ENCODE measurements around the gene ZNF580.
A peak's percentile ranks its signal among the peaks of the same experiment; 100 is the strongest.

The ZNF580 gene

GRCh38 chr19:55623130-55623529 lies 17.7 kb upstream of the ZNF580 start:
- no peak for DNase-seq (ENCODE audit: low read depth)

DNA sequence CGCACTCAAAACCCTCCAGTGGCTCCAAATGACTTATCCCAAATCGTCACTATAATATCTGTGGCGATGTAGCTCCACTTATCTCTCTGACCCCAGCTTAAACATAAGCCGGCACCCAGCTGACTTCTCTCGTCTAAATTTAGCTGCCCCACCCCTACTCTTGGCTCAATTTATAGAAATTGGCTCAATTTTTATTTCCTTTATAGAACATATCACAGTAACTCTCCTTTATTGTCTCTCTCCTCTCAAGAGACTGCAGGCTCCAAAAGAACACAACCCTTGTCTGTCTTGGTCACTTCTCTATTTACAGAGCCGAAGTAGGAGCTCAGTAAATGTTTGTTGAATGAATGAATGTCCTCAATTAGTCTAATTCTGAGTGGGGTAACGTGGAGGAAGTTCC lies 17.2 kb upstream of the ZNF580 start:
- DNase-seq (ENCODE audit: low read depth): no peak

DNA sequence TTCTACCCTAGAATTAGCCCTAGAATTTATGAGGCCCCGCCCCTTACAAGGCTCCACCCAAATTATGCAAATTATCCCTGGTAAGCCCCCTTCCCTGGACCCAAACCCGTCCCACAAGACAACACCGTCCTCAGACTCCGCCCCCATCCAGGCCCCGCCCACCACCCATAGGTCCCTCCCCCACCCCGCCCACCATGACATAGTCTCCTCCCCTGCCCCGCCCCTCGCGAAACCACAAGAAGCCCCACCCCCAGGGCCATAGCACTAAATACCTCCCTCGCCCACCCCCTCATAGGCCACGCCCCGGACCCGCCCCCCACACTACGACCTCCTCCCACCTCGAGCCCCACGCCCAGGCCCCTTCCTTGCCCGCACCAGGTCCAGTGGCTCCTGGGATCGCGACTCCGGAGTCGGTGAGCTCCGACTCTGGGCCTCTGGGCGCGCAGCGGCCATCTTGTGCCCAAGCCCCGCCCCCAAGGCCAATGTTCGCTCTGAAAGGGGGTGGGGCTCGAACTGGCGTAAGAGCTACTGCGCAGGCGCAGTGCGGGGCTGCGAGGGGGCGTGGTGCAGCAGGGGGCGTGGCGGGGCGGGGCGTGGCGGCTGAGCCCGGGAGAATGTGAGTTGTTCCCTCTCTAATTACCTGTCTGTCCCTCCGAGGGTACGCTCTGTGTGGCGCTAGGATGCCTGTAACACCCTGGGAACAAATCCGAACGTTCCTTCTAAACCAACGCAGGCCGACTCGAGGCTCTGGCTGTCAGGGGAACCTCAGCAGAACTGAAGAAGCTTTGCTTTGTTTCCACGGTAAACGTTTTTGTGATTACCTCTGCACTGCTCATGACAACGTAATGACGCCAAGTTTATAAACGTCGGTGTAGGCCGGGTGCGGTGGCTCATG lies 16.4 kb upstream of the ZNF580 start, which contains the start of gene ZNF784:
TSS of gene ZNF784 (minus strand) at position 458 of the 895 bp plus-strand sequence. CDS start at position 453, 5 bp downstream.
- peak; percentile 91 for DNase-seq (ENCODE audit: low read depth)

- DNase-seq (ENCODE audit: low read depth): no peak
Measured at GRCh38 chr19:55625004-55625326, 15.8 kb upstream of the ZNF580 start.

DNA sequence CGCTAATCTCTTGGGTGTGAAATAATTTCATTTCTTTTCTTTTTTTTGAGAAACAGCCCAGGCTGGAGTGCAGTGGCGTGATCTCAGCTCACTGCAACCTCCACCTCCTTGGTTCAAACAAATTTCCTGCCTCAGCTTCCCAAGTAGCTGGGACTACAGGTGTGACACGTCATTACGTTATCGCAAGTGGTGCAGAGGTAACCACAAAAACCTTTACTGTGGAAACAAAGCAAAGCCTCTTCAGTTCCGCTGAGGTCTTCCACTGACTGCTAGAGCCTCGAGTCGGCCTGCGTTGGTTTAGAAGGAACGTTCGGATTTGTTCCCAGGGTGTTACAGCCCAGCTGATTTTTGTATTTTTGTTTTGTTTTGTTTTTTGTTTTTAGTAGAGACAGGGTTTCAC lies 14.5 kb upstream of the ZNF580 start:
- peak; percentile 33 for DNase-seq (ENCODE audit: low read depth)

- peak; percentile 69 for DNase-seq (ENCODE audit: low read depth)
Measured at GRCh38 chr19:55632463-55632834, 8.4 kb upstream of the ZNF580 start.

DNA sequence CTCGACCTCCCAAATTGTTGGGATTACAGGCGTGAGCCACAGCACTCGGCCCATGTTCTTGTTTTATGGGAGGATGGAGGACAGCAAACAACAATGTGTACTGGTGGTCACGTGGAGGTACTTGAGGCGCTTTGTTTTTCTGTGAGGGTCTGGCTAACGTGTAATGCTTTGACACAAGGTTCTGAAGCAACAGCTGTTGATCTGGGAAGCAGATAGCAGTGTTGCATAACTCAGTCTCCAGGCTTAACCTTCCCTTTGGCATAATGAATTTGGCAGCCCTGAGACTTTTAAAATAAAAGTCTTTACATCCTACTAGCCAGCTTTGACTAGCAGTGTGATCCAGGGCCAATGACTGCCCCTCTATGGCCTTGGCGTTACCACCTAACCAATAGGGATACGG lies 6.9 kb upstream of the ZNF580 start:
- no peak for DNase-seq (ENCODE audit: low read depth)

DNA sequence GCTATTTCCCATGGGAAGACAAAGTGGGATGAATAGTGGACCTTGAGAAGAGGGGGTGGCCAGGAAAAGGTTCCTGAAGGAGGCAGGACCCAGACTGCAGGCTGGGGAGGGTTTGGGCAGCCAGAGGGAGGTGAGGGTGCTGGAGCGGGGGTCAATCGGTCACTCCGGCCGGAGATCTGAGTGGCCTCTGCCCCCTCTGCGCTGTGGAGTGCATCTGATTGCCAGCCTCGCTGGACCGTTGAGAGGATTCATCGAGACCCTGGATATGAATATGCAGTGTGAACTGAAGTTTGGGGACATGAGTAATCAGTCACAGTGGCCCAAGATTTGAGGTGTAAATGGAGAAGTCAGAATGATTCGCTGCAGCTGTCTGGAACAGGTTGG lies 5.5 kb upstream of the ZNF580 start:
- no peak for DNase-seq (ENCODE audit: low read depth)

GRCh38 chr19:55635856-55636440 lies 4.9 kb upstream of the ZNF580 start:
- DNase-seq (ENCODE audit: low read depth): no peak

- DNase-seq (ENCODE audit: low read depth): no peak
Measured at GRCh38 chr19:55636723-55637122, 4.1 kb upstream of the ZNF580 start.

DNA sequence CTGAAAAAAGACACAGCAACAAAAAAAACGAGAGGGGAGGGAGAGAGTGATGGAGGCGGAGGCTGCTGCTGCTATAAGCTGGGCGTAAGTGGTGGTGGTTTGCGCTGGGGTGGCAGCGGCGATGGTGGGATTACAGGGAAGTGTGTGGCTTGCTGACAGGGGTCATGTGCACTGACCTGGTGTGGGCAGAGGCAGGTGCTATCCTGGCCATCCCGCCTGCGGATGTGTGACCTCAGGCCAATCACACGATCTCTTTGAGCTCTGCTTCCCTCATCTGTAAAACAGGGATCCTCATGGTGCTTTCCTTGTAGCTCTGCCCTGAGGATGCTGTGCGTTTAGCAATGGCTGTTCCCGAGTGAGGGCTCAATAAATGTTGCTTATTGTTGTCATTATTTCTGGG lies 3.3 kb upstream of the ZNF580 start:
- DNase-seq (ENCODE audit: low read depth): no peak

- no peak for DNase-seq (ENCODE audit: low read depth)
Measured at GRCh38 chr19:55638864-55639359, 1.9 kb upstream of the ZNF580 start.

DNA sequence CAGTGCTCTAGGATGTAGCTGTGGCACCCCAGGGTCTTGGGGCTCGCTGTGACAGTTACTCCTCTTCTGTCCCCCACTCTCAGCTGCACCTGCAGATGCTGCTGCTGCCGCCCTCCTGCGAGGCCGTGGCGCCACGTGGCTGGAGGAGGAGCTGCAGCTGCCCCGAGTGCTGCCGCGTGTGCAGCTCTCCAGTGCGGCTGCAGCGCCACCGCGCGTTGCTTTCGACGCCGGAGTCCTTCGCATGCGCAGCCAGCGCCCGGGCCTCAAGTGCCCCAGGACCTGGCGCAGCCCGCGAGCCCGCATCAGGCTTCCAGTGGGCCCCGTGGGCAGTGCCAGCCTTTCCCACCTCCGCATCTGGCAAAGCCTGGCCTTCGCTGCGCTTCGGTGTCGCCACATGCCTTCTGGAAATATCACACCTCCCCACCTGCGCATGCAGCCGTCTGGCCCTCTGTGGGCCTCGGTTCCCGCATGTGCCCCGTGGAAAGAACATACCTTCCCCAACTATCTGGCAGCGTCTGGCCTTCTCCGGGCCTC lies 692 bp upstream of the ZNF580 start:
- DNase-seq (ENCODE audit: low read depth): peak; percentile 67

DNA sequence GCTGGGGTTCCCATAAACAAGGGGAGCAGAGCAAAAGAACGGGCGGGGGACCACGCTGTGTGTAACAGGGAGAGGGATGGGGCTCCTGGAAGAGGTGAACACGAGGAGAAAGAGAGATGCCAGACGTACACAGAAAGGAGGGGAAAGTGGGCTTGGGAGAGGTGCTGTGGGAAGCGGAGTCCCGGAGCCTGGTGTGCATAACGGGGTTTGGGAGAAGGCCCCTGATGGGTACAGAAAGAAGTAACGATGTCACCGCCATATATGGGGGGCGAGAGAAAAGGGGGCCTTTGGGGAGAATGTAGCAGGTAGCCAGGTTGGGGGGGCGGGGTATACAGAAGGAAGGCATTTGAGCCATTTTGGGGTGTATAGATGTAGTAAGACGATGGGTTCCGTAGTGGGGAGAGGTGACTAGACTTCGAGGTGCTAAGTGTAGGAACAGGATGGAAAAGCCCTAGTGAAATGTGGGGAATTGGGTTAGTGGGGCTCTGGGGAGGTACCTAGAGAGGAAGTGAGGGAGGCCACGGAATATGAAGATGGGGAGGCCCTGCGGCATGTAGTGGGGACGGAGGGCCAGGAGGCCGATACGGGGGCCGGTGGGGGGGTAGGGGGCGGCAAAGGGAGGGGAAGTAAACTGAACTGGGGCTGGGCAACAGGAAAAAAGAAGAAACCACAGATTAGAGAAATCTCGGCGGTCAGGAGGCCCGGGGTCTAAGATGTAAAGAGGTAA lies 787 bp downstream of the ZNF580 start:
- no peak for DNase-seq (ENCODE audit: low read depth)

GRCh38 chr19:55642153-55643002 lies 1.6 kb downstream of the ZNF580 start:
- DNase-seq (ENCODE audit: low read depth): no peak

- DNase-seq (ENCODE audit: low read depth): peak; percentile 74
Measured at GRCh38 chr19:55643003-55643886, 2.4 kb downstream of the ZNF580 start, which contains the start of gene ZNF581. ZNF581 (plus strand) TSS chr19:55643649; CDS start chr19:55644572, 923 bp downstream.

GRCh38 chr19:55643887-55644176 lies 3.0 kb downstream of the ZNF580 start:
- DNase-seq (ENCODE audit: low read depth): no peak

DNA sequence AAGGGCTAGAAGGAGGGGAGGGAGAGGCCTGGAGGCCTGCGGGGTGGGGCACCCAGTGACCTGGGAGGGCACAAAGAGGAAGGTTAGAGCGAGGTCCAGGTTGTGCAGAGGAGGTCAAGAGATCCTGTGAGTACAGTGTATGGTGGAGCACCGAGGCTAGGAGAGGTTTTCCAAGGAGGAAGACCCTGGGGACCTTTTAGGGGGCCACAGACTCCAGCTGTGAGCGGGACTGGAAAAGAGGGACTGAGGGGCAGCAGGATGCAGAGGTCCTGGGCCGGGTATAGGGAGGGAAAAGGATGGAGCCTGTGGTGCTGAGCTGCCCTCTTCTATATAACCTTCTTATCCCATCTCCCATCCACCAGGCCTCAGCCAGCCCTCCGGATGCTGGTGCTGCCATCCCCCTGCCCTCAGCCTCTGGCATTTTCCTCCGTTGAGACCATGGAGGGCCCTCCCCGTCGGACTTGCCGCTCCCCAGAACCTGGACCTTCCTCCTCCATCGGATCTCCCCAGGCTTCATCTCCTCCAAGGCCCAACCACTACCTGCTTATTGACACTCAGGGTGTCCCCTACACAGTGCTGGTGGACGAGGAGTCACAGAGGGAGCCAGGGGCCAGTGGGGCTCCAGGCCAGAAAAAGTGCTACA lies 3.5 kb downstream of the ZNF580 start:
- no peak for DNase-seq (ENCODE audit: low read depth)

DNA sequence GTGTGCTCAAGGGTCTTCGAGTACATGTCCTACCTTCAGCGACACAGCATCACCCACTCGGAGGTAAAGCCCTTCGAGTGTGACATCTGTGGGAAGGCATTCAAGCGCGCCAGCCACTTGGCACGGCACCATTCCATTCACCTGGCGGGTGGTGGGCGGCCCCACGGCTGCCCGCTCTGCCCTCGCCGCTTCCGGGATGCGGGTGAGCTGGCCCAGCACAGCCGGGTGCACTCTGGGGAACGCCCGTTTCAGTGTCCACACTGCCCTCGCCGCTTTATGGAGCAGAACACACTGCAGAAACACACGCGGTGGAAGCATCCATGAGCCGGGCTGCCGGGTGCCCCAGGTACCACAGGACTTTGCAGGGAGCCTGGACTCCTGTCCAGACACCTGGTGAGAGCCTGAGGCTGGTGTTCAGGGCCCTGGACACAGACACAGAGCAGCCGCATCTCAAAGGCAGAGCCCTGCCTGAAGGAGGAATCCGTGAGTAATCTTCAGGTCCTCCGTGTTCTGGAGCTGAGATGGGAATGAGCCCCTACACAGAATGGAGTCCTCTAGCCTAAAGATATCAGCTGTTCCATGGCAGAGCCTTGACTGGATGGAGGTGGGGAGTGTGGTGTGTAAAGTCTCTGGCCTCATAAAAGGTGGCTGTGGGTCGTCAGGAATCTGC lies 4.2 kb downstream of the ZNF580 start:
- DNase-seq (ENCODE audit: low read depth): no peak

DNA sequence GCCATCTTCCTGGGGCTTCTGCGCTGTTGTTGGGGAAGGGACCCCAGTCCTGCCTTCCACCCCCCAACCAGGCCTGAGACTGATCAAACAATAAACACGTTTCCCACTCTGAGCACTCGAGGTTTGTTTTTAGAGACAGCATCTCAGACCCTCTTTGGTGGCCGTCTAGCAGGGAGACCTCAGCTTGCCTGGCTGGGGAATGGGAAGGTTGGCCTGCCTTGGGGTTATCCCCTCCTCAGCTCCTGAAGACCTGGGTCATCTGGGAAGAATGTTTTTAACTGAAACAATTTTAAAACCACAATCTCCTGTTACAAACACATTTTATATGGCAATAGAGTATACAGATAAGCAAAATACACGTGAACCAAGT lies 4.7 kb downstream of the ZNF580 start:
- DNase-seq (ENCODE audit: low read depth): no peak
